HCT116 (cell line): ENCODE results near the gene VAPA. TPM values are rescaled to one million over a fixed set of nuclear protein-coding genes. Genes with fewer than 3 reads are reported as not detected.

ENCODE experiments used
- ATAC-seq: fragments of 200-7000 bp; cut with Tn5 transposase; 2 replicates; pipeline ENCODE4 v1.9.1; 2020; ENCODE audit warnings: mild to moderate bottlenecking, moderate library complexity
- BruUV-seq: library from RNA; stranded (reverse); fragments of 400-500 nt; replicated peaks from 2 replicates; lab custom pipeline; 2021; lab: Mats Ljungman, UMichigan
- CTCF ChIA-PET: fragments of 300-600 bp; sonication (Branson Sonifier 250); formaldehyde crosslinking; loops from one replicate; lab custom pipeline; 2021; ENCODE audit warnings: antibody characterized with exemption; lab: Charles Lee
- POLR2A ChIA-PET: fragments of 300-600, 350-600 bp; sonication (Branson Sonifier 250); formaldehyde crosslinking; loops from one replicate; lab custom pipeline; 2021; ENCODE audit warnings: antibody characterized with exemption; lab: Charles Lee
- RAD21 ChIA-PET, 2 experiments: fragments of 300-600 bp; sonication (Branson Sonifier 250); formaldehyde crosslinking; loops; one replicate each; lab custom pipeline; 2023; ENCODE audit warnings: low total read pairs in 2 of 2; ENCODE audit not compliant: uncharacterized antibody in 2 of 2, unreplicated experiment in 2 of 2, low non-redundant PET in 1 of 2; lab: Charles Lee
- DNase-seq: peaks from one replicate; pipeline ENCODE4 v3.0.0-alpha.2; 2010; ENCODE audit warnings: low read depth, low spot score
- H2AFZ ChIP-seq: fragments of 200-600 bp; shearing (Covaris generic), sonication (generic); 2 replicates; pipeline ENCODE4 v1.6.1; 2017; ENCODE audit warnings: low read depth, mixed run types, mixed read lengths, antibody characterized with exemption, low read length; ENCODE audit not compliant: poor library complexity, severe bottlenecking
- H3K27ac ChIP-seq: 2 replicates; pipeline ENCODE4 v1.5.1; 2012; ENCODE audit warnings: low read depth, low read length
- H3K27me3 ChIP-seq: fragments of 200-600 bp; sonication (generic); 2 replicates; pipeline ENCODE4 v1.6.1; 2016; ENCODE audit warnings: mixed run types, low read length, mixed read lengths; ENCODE audit not compliant: insufficient read depth
- H3K36me3 ChIP-seq, 2 experiments: fragments of 200-500 bp in 1 of 2; fragments of 200-600 bp in 1 of 2; sonication (Bioruptor generic) in 1 of 2; sonication (generic) in 1 of 2; 2 replicates each; pipeline versions ENCODE4 v1.5.1 to v1.6.1; 2014 to 2016; ENCODE audit warnings: low read length in 2 of 2, inconsistent platforms in 1 of 2, mixed read lengths in 1 of 2, mixed run types in 1 of 2; ENCODE audit not compliant: insufficient read depth in 2 of 2, control insufficient read depth in 1 of 2
- H3K4me1 ChIP-seq, 2 experiments: fragments of 200-600 bp in 1 of 2; sonication (generic) in 1 of 2; 2 replicates each; pipeline versions ENCODE4 v1.5.1 to v1.6.1; 2012 to 2017; ENCODE audit warnings: low read length in 2 of 2, inconsistent platforms in 1 of 2, mild to moderate bottlenecking in 1 of 2, mixed read lengths in 1 of 2, mixed run types in 1 of 2, moderate library complexity in 1 of 2; ENCODE audit not compliant: insufficient read depth in 2 of 2, control insufficient read depth in 1 of 2
- H3K4me2 ChIP-seq: fragments of 200-600 bp; sonication (generic); 2 replicates; pipeline ENCODE4 v1.6.1; 2017; ENCODE audit warnings: mixed run types, low read length, mixed read lengths
- H3K4me3 ChIP-seq, 2 experiments: fragments of 200-600 bp in 1 of 2; sonication (generic) in 1 of 2; replicated peaks in 1 of 2; 2 replicates each; pipeline ENCODE4 v1.5.1; 2011 to 2016; ENCODE audit warnings: low read length in 2 of 2, control low read depth in 1 of 2, low read depth in 1 of 2, mild to moderate bottlenecking in 1 of 2, mixed read lengths in 1 of 2, mixed run types in 1 of 2
- H3K79me2 ChIP-seq: fragments of 200-600 bp; sonication (generic); 2 replicates; pipeline ENCODE4 v1.6.1; 2017; ENCODE audit warnings: mild to moderate bottlenecking, mixed run types, low read length, moderate library complexity, mixed read lengths; ENCODE audit not compliant: insufficient read depth
- H3K9ac ChIP-seq: fragments of 200-600 bp; sonication (generic); 2 replicates; pipeline ENCODE4 v1.6.1; 2016; ENCODE audit warnings: low read length, mixed read lengths
- H3K9me2 ChIP-seq: fragments of 200-600 bp; sonication (generic), shearing (Covaris generic); 2 replicates; pipeline ENCODE4 v1.6.1; 2017; ENCODE audit warnings: mixed run types, mild to moderate bottlenecking, moderate library complexity; ENCODE audit not compliant: insufficient read depth
- H3K9me3 ChIP-seq, 2 experiments: fragments of 200-500 bp in 1 of 2; fragments of 200-600 bp in 1 of 2; sonication (Bioruptor generic) in 1 of 2; sonication (generic) in 1 of 2; 2 replicates each; pipeline ENCODE4 v1.6.1; 2014 to 2017; ENCODE audit warnings: low read length in 2 of 2, mixed read lengths in 2 of 2, inconsistent platforms in 1 of 2, low read depth in 1 of 2, mild to moderate bottlenecking in 1 of 2, mixed run types in 1 of 2, moderate library complexity in 1 of 2; ENCODE audit not compliant: control insufficient read depth in 1 of 2, insufficient read depth in 1 of 2
- H4K20me1 ChIP-seq: fragments of 200-600 bp; sonication (generic), shearing (Covaris generic); 2 replicates; pipeline ENCODE4 v1.6.1; 2017; ENCODE audit warnings: mixed run types, mild to moderate bottlenecking, moderate library complexity; ENCODE audit not compliant: insufficient read depth
- POLR2A ChIP-seq: IDR thresholded peaks from 2 replicates; pipeline ENCODE4 v1.7.0; 2011; ENCODE audit warnings: borderline replicate concordance; ENCODE audit not compliant: insufficient read depth, insufficient read length; ENCODE audit errors: extremely low read depth
- RAD21 ChIP-seq: IDR thresholded peaks from 2 replicates; pipeline ENCODE4 v1.6.1; 2012; ENCODE audit warnings: low read depth, mild to moderate bottlenecking
- intact Hi-C: fragments of 100-400 bp; cut with micrococcal nuclease; formaldehyde crosslinking; loops from 2 replicates; pipeline ENCODE4 v1.10.0; 2022
- total RNA-seq: library from RNA; stranded (reverse); gene quantifications from one replicate; pipeline ENCODE4 v1.2.1, GENCODE V29; 2021; ENCODE audit not compliant: unreplicated experiment
- TF ChIP-seq, protein P1 (sequence below), 3 experiments: fragments of 200-600 bp in 1 of 3; sonication (generic) in 1 of 3; IDR thresholded peaks in 2 of 3; conservative IDR thresholded peaks in 1 of 3; 2 replicates each; pipeline ENCODE4 v1.5.1; 2012 to 2017; ENCODE audit warnings: low read depth in 2 of 3, low read length in 2 of 3, antibody characterized with exemption in 1 of 3, borderline replicate concordance in 1 of 3, control low read depth in 1 of 3, mild to moderate bottlenecking in 1 of 3, mixed read lengths in 1 of 3, mixed run types in 1 of 3, moderate library complexity in 1 of 3; ENCODE audit not compliant: insufficient read depth in 1 of 3
- TF ChIP-seq, protein P2 (sequence below): IDR thresholded peaks from 2 replicates; pipeline ENCODE4 v1.6.1; 2012; ENCODE audit warnings: low read depth

Gene VAPA
- total RNA-seq, 1 experiment from 2014 or later = 295 TPM

GRCh38 chr18:9971313-9971920 lies 57.6 kb downstream of the VAPA start:
- Histone ChIP-seq H3K4me3 (no peak overlapping the region), H3K9ac (no peak overlapping the region), H3K27ac (no peak overlapping the region), H3K79me2 (no peaks in the 10 kb centered on the region), H3K9me2 (no peaks in the 10 kb centered on the region), H3K4me2 (no peak overlapping the region), H3K27me3 (no peaks in the 10 kb centered on the region), H3K9me3 (peaks cover 0 to 7% of the 10 kb centered on the region in 2 experiments; a peak in 1 of 4 replicates), H3K4me1 (no peaks in the 10 kb centered on the region), H2AFZ (no peak overlapping the region), H3K36me3 (no peaks in the 10 kb centered on the region), H4K20me1 (no peaks in the 10 kb centered on the region)
- ChIA-PET POLR2A (no interaction called here), RAD21 (no interaction called here), CTCF (interaction anchor here (1.4 to 2.4 kb wide), 2 partner anchors 9 to 548 kb away, joined by 3 to 24 read pairs; no protein-coding TSS in a partner anchor)
- DNase-seq = peak; percentile 60
- TF ChIP-seq, protein P1, sequence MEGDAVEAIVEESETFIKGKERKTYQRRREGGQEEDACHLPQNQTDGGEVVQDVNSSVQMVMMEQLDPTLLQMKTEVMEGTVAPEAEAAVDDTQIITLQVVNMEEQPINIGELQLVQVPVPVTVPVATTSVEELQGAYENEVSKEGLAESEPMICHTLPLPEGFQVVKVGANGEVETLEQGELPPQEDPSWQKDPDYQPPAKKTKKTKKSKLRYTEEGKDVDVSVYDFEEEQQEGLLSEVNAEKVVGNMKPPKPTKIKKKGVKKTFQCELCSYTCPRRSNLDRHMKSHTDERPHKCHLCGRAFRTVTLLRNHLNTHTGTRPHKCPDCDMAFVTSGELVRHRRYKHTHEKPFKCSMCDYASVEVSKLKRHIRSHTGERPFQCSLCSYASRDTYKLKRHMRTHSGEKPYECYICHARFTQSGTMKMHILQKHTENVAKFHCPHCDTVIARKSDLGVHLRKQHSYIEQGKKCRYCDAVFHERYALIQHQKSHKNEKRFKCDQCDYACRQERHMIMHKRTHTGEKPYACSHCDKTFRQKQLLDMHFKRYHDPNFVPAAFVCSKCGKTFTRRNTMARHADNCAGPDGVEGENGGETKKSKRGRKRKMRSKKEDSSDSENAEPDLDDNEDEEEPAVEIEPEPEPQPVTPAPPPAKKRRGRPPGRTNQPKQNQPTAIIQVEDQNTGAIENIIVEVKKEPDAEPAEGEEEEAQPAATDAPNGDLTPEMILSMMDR (IDR thresholded peaks at IDR 0.05 in 2 of 3, conservative IDR thresholded peaks at IDR 0.05 in 1 of 3; ENCODE audit: borderline replicate concordance in 1 of 3, insufficient read depth in 1 of 3, low read depth in 2 of 3, low read length in 2 of 3) = peak; percentile 48 to 86 (median 58); a peak in 4 of 6 replicates
- TF ChIP-seq, protein P2, sequence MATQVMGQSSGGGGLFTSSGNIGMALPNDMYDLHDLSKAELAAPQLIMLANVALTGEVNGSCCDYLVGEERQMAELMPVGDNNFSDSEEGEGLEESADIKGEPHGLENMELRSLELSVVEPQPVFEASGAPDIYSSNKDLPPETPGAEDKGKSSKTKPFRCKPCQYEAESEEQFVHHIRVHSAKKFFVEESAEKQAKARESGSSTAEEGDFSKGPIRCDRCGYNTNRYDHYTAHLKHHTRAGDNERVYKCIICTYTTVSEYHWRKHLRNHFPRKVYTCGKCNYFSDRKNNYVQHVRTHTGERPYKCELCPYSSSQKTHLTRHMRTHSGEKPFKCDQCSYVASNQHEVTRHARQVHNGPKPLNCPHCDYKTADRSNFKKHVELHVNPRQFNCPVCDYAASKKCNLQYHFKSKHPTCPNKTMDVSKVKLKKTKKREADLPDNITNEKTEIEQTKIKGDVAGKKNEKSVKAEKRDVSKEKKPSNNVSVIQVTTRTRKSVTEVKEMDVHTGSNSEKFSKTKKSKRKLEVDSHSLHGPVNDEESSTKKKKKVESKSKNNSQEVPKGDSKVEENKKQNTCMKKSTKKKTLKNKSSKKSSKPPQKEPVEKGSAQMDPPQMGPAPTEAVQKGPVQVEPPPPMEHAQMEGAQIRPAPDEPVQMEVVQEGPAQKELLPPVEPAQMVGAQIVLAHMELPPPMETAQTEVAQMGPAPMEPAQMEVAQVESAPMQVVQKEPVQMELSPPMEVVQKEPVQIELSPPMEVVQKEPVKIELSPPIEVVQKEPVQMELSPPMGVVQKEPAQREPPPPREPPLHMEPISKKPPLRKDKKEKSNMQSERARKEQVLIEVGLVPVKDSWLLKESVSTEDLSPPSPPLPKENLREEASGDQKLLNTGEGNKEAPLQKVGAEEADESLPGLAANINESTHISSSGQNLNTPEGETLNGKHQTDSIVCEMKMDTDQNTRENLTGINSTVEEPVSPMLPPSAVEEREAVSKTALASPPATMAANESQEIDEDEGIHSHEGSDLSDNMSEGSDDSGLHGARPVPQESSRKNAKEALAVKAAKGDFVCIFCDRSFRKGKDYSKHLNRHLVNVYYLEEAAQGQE = no peak
- TF ChIP-seq RAD21 (peak; percentile 91), POLR2A (no peak)
- intact Hi-C loops = loop anchor here (1.0 to 10.0 kb wide), 3 partner anchors 549 to 1543 kb away; no protein-coding TSS in a partner anchor
- BruUV-seq = no TSS peak
- ATAC-seq = peak; percentile 83
